Mesenchymal stem cell (in vitro differentiated cells and primary cell): ENCODE measurements around the gene PARD3B.

Experiments
- DNase-seq: peaks from one replicate; pipeline ENCODE4 v3.0.0-alpha.2; 2013
- H2AFZ ChIP-seq: one replicate; pipeline ENCODE4 v1.6.1; 2013; ENCODE audit warnings: low read depth, mild to moderate bottlenecking, control low read depth, inconsistent platforms, low read length, moderate library complexity
- H2AK5ac ChIP-seq: 2 replicates; pipeline ENCODE4 v1.6.1; 2013; ENCODE audit warnings: low read length, moderate library complexity, mild to moderate bottlenecking, inconsistent platforms; ENCODE audit not compliant: severe bottlenecking
- H2BK120ac ChIP-seq: one replicate; pipeline ENCODE4 v1.6.1; 2013; ENCODE audit warnings: low read depth, mild to moderate bottlenecking, inconsistent platforms, low read length, moderate library complexity
- H2BK12ac ChIP-seq, 2 experiments: one replicate each; pipeline ENCODE4 v1.6.1; 2013; ENCODE audit warnings: inconsistent platforms in 2 of 2, low read length in 2 of 2, mild to moderate bottlenecking in 2 of 2, moderate library complexity in 2 of 2, control low read depth in 1 of 2
- H2BK15ac ChIP-seq: one replicate; pipeline ENCODE4 v1.6.1; 2013; ENCODE audit warnings: mild to moderate bottlenecking, low read depth, inconsistent platforms; ENCODE audit not compliant: poor library complexity, severe bottlenecking
- H2BK5ac ChIP-seq: 2 replicates; pipeline ENCODE4 v1.6.1; 2013; ENCODE audit warnings: low read depth, mild to moderate bottlenecking, low read length, control low read depth, inconsistent platforms; ENCODE audit not compliant: poor library complexity, severe bottlenecking
- H3K14ac ChIP-seq, 2 experiments: one replicate each; pipeline ENCODE4 v1.6.1; 2013; ENCODE audit warnings: inconsistent platforms in 2 of 2, low read length in 2 of 2, control low read depth in 1 of 2, mild to moderate bottlenecking in 1 of 2, moderate library complexity in 1 of 2
- H3K18ac ChIP-seq, 2 experiments: one replicate each; pipeline ENCODE4 v1.6.1; 2013; ENCODE audit warnings: inconsistent platforms in 2 of 2, low read length in 2 of 2, control low read depth in 1 of 2, low read depth in 1 of 2, mild to moderate bottlenecking in 1 of 2
- H3K23ac ChIP-seq, 2 experiments: one replicate each; pipeline ENCODE4 v1.6.1; 2013; ENCODE audit warnings: inconsistent platforms in 2 of 2, low read length in 2 of 2, mild to moderate bottlenecking in 2 of 2, moderate library complexity in 2 of 2, control low read depth in 1 of 2
- H3K27ac ChIP-seq: 2 replicates; pipeline ENCODE4 v1.5.1; 2013; ENCODE audit warnings: mild to moderate bottlenecking, moderate library complexity, low read length, control low read depth, inconsistent platforms; ENCODE audit not compliant: poor library complexity, severe bottlenecking
- H3K27me3 ChIP-seq, 2 experiments: 2 replicates each; pipeline versions ENCODE4 v1.6.1 to v1.7.0; 2013; ENCODE audit warnings: low read length in 2 of 2, mild to moderate bottlenecking in 2 of 2, moderate library complexity in 2 of 2, control low read depth in 1 of 2, inconsistent platforms in 1 of 2; ENCODE audit not compliant: control insufficient read depth in 1 of 2, insufficient read depth in 1 of 2
- H3K36me3 ChIP-seq, 2 experiments: 2 replicates each; pipeline versions ENCODE4 v1.6.1 to v1.7.0; 2013; ENCODE audit warnings: low read length in 2 of 2, control low read depth in 1 of 2, inconsistent platforms in 1 of 2, low read depth in 1 of 2, mild to moderate bottlenecking in 1 of 2; ENCODE audit not compliant: insufficient read depth in 2 of 2, control insufficient read depth in 1 of 2
- H3K4ac ChIP-seq, 2 experiments: one replicate each; pipeline ENCODE4 v1.6.1; 2013; ENCODE audit warnings: inconsistent platforms in 2 of 2, low read length in 2 of 2, mild to moderate bottlenecking in 2 of 2, moderate library complexity in 2 of 2, control low read depth in 1 of 2, low read depth in 1 of 2
- H3K4me1 ChIP-seq: 2 replicates; pipeline ENCODE4 v1.6.1; 2013; ENCODE audit warnings: low read depth, low read length, control low read depth; ENCODE audit not compliant: control insufficient read depth, insufficient read depth
- H3K4me2 ChIP-seq: 2 replicates; pipeline ENCODE4 v1.6.1; 2013; ENCODE audit warnings: low read length, mild to moderate bottlenecking, inconsistent platforms; ENCODE audit not compliant: poor library complexity, severe bottlenecking
- H3K4me3 ChIP-seq, 2 experiments: 2 replicates each; pipeline versions ENCODE4 v1.5.1 to v1.7.0; 2013; ENCODE audit warnings: low read length in 2 of 2, mild to moderate bottlenecking in 2 of 2, control low read depth in 1 of 2, low read depth in 1 of 2; ENCODE audit not compliant: insufficient read depth in 1 of 2
- H3K79me1 ChIP-seq: replicated peaks from 2 replicates; pipeline ENCODE4 v1.6.1; 2013; ENCODE audit warnings: mild to moderate bottlenecking, control low read depth, low read length, inconsistent platforms; ENCODE audit not compliant: poor library complexity, severe bottlenecking
- H3K9ac ChIP-seq: 2 replicates; pipeline ENCODE4 v1.7.0; 2013; ENCODE audit warnings: mild to moderate bottlenecking, low read length, moderate library complexity
- H3K9me3 ChIP-seq: 2 replicates; pipeline ENCODE4 v1.7.0; 2013; ENCODE audit warnings: mild to moderate bottlenecking, low read length; ENCODE audit not compliant: control insufficient read depth
- H4K8ac ChIP-seq: one replicate; pipeline ENCODE4 v1.6.1; 2013; ENCODE audit warnings: inconsistent platforms, mild to moderate bottlenecking, low read length, moderate library complexity
- H4K91ac ChIP-seq: one replicate; pipeline ENCODE4 v1.6.1; 2013; ENCODE audit warnings: mild to moderate bottlenecking, low read length, inconsistent platforms
- WGBS: methylation state at CpG from one replicate; pipeline ENCODE4 v1.1.7; 2013; ENCODE audit warnings: mixed read lengths; 5-methylcytosine and 5-hydroxymethylcytosine counted together

The PARD3B gene

GRCh38 chr2:204575463-204575862 lies 30.2 kb downstream of the PARD3B start:
- H3K4ac ChIP-seq = no peak overlapping the region
- no peak overlapping the region for H3K23ac ChIP-seq
- peaks cover 26% of the 10 kb centered on the region for H3K79me1 ChIP-seq
- no peak overlapping the region for H4K91ac ChIP-seq
- no peaks in the 10 kb centered on the region for H3K36me3 ChIP-seq
- H3K27ac ChIP-seq = no peak overlapping the region
- H2AFZ ChIP-seq = no peak overlapping the region
- no peak overlapping the region for H3K4me2 ChIP-seq
- H3K9ac ChIP-seq = no peak overlapping the region
- no peak for DNase-seq
- H2BK120ac ChIP-seq = no peak overlapping the region
- H2BK15ac ChIP-seq = no peak overlapping the region
- no peak overlapping the region for H3K4me3 ChIP-seq
- H3K4me1 ChIP-seq = no peaks in the 10 kb centered on the region
- no peaks in the 10 kb centered on the region for H3K9me3 ChIP-seq
- no peak overlapping the region for H4K8ac ChIP-seq
- H3K27me3 ChIP-seq = no peaks in the 10 kb centered on the region
- H2AK5ac ChIP-seq = no peak overlapping the region
- no peak overlapping the region for H3K18ac ChIP-seq
- H2BK12ac ChIP-seq = no peak overlapping the region
- no peak overlapping the region for H3K14ac ChIP-seq
- no peak overlapping the region for H2BK5ac ChIP-seq
- 100% methylated on average over 3 of the region's 3 CpGs for WGBS

GRCh38 chr2:204576362-204576979 lies 31.2 kb downstream of the PARD3B start:
- no peak overlapping the region for H2BK120ac ChIP-seq
- H4K8ac ChIP-seq = no peak overlapping the region
- H2AFZ ChIP-seq = no peak overlapping the region
- H3K18ac ChIP-seq = no peak overlapping the region
- H3K79me1 ChIP-seq = peaks cover 28% of the 10 kb centered on the region
- no peak overlapping the region for H4K91ac ChIP-seq
- H3K9me3 ChIP-seq = no peaks in the 10 kb centered on the region
- H3K27me3 ChIP-seq = no peaks in the 10 kb centered on the region
- H3K14ac ChIP-seq = no peak overlapping the region
- no peak overlapping the region for H3K4me2 ChIP-seq
- no peak overlapping the region for H3K27ac ChIP-seq
- no peak overlapping the region for H2BK12ac ChIP-seq
- no peak overlapping the region for H2BK15ac ChIP-seq
- H2AK5ac ChIP-seq = no peak overlapping the region
- no peak overlapping the region for H3K4ac ChIP-seq
- H3K23ac ChIP-seq = no peak overlapping the region
- H3K9ac ChIP-seq = no peak overlapping the region
- H3K4me1 ChIP-seq = no peaks in the 10 kb centered on the region
- no peak overlapping the region for H2BK5ac ChIP-seq
- H3K36me3 ChIP-seq = no peaks in the 10 kb centered on the region
- WGBS = 100% methylated on average over 1 of the region's 6 CpGs
- H3K4me3 ChIP-seq = no peak overlapping the region
- DNase-seq = no peak

- Histone ChIP-seq H3K4me2 (no peak overlapping the region), H3K9ac (no peak overlapping the region), H2BK12ac (no peak overlapping the region), H2BK15ac (no peak overlapping the region), H2BK120ac (no peak overlapping the region), H3K4ac (no peak overlapping the region), H3K4me3 (no peak overlapping the region), H3K23ac (no peak overlapping the region), H3K79me1 (peaks cover 31% of the 10 kb centered on the region), H4K8ac (no peak overlapping the region), H2AFZ (no peak overlapping the region), H3K27ac (no peak overlapping the region), H3K4me1 (peaks cover 2% of the 10 kb centered on the region), H3K27me3 (no peaks in the 10 kb centered on the region), H2AK5ac (no peak overlapping the region), H3K36me3 (no peaks in the 10 kb centered on the region), H3K14ac (no peak overlapping the region), H2BK5ac (no peak overlapping the region), H3K18ac (no peak overlapping the region), H4K91ac (no peak overlapping the region), H3K9me3 (no peaks in the 10 kb centered on the region)
- no peak for DNase-seq
- 95% methylated on average over 9 of the region's 11 CpGs for WGBS
Measured at GRCh38 chr2:204578928-204579598, 33.8 kb downstream of the PARD3B start.

- no peak for DNase-seq
- no peak overlapping the region for H2BK120ac ChIP-seq
- H3K4me2 ChIP-seq = no peak overlapping the region
- H3K4me1 ChIP-seq = peaks cover 2% of the 10 kb centered on the region
- H3K4me3 ChIP-seq = no peak overlapping the region
- H3K9me3 ChIP-seq = no peaks in the 10 kb centered on the region
- H3K4ac ChIP-seq = no peak overlapping the region
- H3K14ac ChIP-seq = no peak overlapping the region
- H2BK12ac ChIP-seq = no peak overlapping the region
- no peak overlapping the region for H2BK5ac ChIP-seq
- no peak overlapping the region for H3K27ac ChIP-seq
- peaks cover 32% of the 10 kb centered on the region for H3K79me1 ChIP-seq
- no peak overlapping the region for H2AFZ ChIP-seq
- H3K27me3 ChIP-seq = no peaks in the 10 kb centered on the region
- no peak overlapping the region for H4K8ac ChIP-seq
- no peak overlapping the region for H2AK5ac ChIP-seq
- H3K36me3 ChIP-seq = no peaks in the 10 kb centered on the region
- H4K91ac ChIP-seq = no peak overlapping the region
- H3K18ac ChIP-seq = no peak overlapping the region
- no peak overlapping the region for H3K9ac ChIP-seq
- no peak overlapping the region for H3K23ac ChIP-seq
- no peak overlapping the region for H2BK15ac ChIP-seq
- WGBS = 88% methylated on average over 4 of the region's 4 CpGs
Measured at GRCh38 chr2:204581946-204582345, 36.7 kb downstream of the PARD3B start.
